HepG2 (cell line): ENCODE data around the gene NEDD8.

Experiments
- BRCA1 ChIP-seq: sonication (generic); formaldehyde crosslinking; IDR thresholded peaks from 2 replicates; pipeline ENCODE4 v1.4.0; 2020; ENCODE audit warnings: missing genetic modification reagents
- CTCF ChIP-seq: sonication (generic); formaldehyde crosslinking; IDR thresholded peaks from 2 replicates; pipeline ENCODE4 v1.5.0; 2020; ENCODE audit warnings: mild to moderate bottlenecking, missing genetic modification reagents, moderate library complexity
- MIER3 ChIP-seq: IDR thresholded peaks from 2 replicates; pipeline ENCODE4 v1.6.1; 2016; ENCODE audit warnings: missing compliant biosample characterization, borderline replicate concordance
- PAX8 ChIP-seq: sonication (generic); formaldehyde crosslinking; IDR thresholded peaks from 2 replicates; pipeline ENCODE4 v1.8.0; 2022; ENCODE audit warnings: mild to moderate bottlenecking, missing genetic modification reagents, borderline replicate concordance
- TAF1 ChIP-seq: sonication (generic); formaldehyde crosslinking; IDR thresholded peaks from 2 replicates; pipeline ENCODE4 v1.4.0; 2020; ENCODE audit warnings: missing genetic modification reagents
- ZBTB7A ChIP-seq: sonication (generic); formaldehyde crosslinking; IDR thresholded peaks from 2 replicates; pipeline ENCODE4 v1.8.0; 2022; ENCODE audit warnings: mild to moderate bottlenecking, missing genetic modification reagents
- TF ChIP-seq, protein P1 (sequence below): sonication (generic); formaldehyde crosslinking; IDR thresholded peaks from 2 replicates; pipeline ENCODE4 v1.4.0; 2020; ENCODE audit warnings: missing genetic modification reagents
- TF ChIP-seq, protein P2 (sequence below), 2 experiments: sonication (generic) in 1 of 2; formaldehyde crosslinking in 1 of 2; IDR thresholded peaks; 2 replicates each; pipeline versions ENCODE4 v1.5.1 to v1.6.1; 2011 to 2020; ENCODE audit warnings: borderline replicate concordance in 1 of 2, low read depth in 1 of 2, low read length in 1 of 2, mild to moderate bottlenecking in 1 of 2, missing genetic modification reagents in 1 of 2, moderate library complexity in 1 of 2

DNA sequence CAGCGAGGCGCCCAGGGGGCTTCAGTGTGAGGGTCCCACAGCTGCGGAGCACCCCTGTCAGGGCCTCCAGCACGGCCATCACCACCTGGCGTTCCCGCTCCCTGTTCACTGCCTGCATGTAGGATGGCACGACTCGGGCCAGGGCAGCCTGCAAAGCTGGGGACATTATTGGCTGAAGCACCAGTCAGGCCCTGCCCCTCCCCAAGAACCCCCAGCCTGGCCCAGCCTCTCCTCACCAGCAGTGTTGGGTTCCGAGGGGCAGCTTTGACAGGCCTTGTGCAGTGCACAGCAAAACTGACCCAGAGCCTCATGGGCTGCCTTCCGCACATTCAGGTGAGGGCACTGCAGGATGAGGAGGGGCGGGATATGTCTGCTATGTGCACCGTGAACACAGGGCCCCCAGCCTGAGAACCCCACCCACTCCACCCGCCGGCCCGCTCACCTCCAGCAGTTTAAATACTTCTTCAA lies 49.1 kb downstream of the NEDD8 start:
- TF ChIP-seq TAF1 (CRISPR knock-in tag), result no peak
- no peak for TF ChIP-seq PAX8 (CRISPR knock-in tag)
- no peak for TF ChIP-seq CTCF (CRISPR knock-in tag)
- TF ChIP-seq, protein P1, sequence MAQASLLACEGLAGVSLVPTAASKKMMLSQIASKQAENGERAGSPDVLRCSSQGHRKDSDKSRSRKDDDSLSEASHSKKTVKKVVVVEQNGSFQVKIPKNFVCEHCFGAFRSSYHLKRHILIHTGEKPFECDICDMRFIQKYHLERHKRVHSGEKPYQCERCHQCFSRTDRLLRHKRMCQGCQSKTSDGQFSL (CRISPR knock-in tag), result no peak
- no peak for TF ChIP-seq BRCA1 (CRISPR knock-in tag)
- TF ChIP-seq, protein P2, sequence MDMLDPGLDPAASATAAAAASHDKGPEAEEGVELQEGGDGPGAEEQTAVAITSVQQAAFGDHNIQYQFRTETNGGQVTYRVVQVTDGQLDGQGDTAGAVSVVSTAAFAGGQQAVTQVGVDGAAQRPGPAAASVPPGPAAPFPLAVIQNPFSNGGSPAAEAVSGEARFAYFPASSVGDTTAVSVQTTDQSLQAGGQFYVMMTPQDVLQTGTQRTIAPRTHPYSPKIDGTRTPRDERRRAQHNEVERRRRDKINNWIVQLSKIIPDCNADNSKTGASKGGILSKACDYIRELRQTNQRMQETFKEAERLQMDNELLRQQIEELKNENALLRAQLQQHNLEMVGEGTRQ (IDR thresholded peaks at IDR 0.05; ENCODE audit: low read depth, low read length), result no peak
- TF ChIP-seq, protein P2 (CRISPR knock-in tag; IDR thresholded peaks at IDR 0.05; ENCODE audit: borderline replicate concordance), result no peak
- TF ChIP-seq MIER3 (CRISPR knock-in tag), result no peak
- TF ChIP-seq ZBTB7A (CRISPR knock-in tag), result no peak
